BLaER1 treated with 17β-estradiol and CSF1 and Interleukin-3, amounts not matched to agents 10 nM and 100 nM (cell line): Measurements from ENCODE around the gene OLIG3.

Experiments used
- H3K27ac ChIP-seq, 11 experiments: shearing (Covaris generic); formaldehyde crosslinking; 2 replicates each; pipeline ENCODE4 v1.8.1; 2022
- H3K27me3 ChIP-seq, 11 experiments: shearing (Covaris generic); formaldehyde crosslinking; 2 replicates each; pipeline ENCODE4 v1.8.1; 2022
- H3K36me3 ChIP-seq, 11 experiments: shearing (Covaris generic); formaldehyde crosslinking; 2 replicates each; pipeline ENCODE4 v1.8.1; 2022
- H3K4me1 ChIP-seq, 10 experiments: shearing (Covaris generic); formaldehyde crosslinking; 2 replicates each; pipeline ENCODE4 v1.8.1; 2022
- H3K4me2 ChIP-seq, 11 experiments: shearing (Covaris generic); formaldehyde crosslinking; 2 replicates each; pipeline ENCODE4 v1.8.1; 2022
- H3K4me3 ChIP-seq, 10 experiments: shearing (Covaris generic); formaldehyde crosslinking; 2 replicates each; pipeline ENCODE4 v1.8.1; 2022
- H3K9ac ChIP-seq, 11 experiments: shearing (Covaris generic); formaldehyde crosslinking; 2 replicates each; pipeline ENCODE4 v1.8.1; 2022
- H3K9me3 ChIP-seq, 11 experiments: shearing (Covaris generic); formaldehyde crosslinking; replicated peaks in 1 of 11; 2 replicates each; pipeline ENCODE4 v1.8.1; 2022
- H4K20me1 ChIP-seq, 11 experiments: shearing (Covaris generic); formaldehyde crosslinking; 2 replicates each; pipeline ENCODE4 v1.8.1; 2022
- Cebpa-rat ChIP-seq, 11 experiments: shearing (Covaris generic); IDR thresholded peaks; 2 replicates each; pipeline ENCODE4 v1.8.1; 2022

OLIG3 gene

DNA sequence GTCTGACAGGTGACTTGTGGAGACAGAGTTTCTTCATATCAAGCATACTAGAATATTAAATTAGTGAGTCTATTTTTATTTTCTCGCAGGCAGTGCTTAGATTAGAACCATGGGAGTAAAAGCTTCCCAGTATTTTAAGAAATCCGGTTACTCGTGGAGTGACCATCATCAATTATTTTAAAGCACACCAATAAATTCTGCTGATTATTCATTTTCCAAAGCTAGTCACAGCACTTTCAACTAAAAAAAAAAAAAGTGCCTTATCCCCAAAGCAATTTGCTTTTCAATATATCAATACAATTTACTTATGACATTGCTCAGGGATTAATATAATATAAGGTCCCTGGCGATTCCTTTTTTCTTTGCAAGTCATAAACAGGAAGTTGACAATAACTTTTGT, 26.3 kb upstream of the OLIG3 start:
- Histone ChIP-seq H3K9ac (no peak overlapping the region), H3K4me1 (no peaks in the 10 kb centered on the region), H3K36me3 (no peaks in the 10 kb centered on the region), H3K4me2 (no peak overlapping the region), H3K27me3 (no peaks in the 10 kb centered on the region), H4K20me1 (no peaks in the 10 kb centered on the region), H3K27ac (no peak overlapping the region), H3K4me3 (no peak overlapping the region), H3K9me3 (peaks cover 0 to 13% (median 5%) of the 10 kb centered on the region in 11 experiments; a peak in 16 of 22 replicates)
- no peak for TF ChIP-seq Cebpa-rat (IDR thresholded peaks at IDR 0.05)

DNA sequence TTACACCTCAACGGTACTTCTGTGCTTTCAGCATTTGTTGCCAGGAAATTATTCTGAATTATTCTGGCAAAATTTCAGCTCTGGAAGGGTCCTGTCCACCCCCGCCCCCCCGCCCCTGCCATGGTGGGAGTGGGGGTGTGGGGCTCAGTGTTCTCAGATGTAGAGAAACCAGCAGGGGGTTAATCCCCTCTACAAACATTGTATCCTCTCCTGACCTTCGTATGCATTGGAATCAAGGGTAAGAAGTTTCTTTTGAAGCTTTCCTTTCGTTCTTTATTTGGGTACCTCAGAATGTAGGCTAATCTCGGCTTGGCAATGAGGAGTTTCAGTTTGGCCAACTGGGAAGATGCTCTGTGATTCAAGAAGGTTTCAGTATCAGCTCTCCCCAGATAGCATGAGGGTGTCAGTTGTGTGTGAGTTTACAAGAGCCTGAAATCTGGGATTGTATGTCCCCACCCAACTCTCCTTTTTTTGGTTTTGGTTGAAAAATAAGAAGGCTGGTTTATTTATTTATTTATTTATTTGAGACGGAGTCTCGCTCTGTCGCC, 25.5 kb upstream of the OLIG3 start:
- H3K4me3 ChIP-seq = no peak overlapping the region
- H4K20me1 ChIP-seq = no peaks in the 10 kb centered on the region
- TF ChIP-seq Cebpa-rat (IDR thresholded peaks at IDR 0.05) = no peak
- H3K36me3 ChIP-seq = no peaks in the 10 kb centered on the region
- no peak overlapping the region for H3K27ac ChIP-seq
- no peaks in the 10 kb centered on the region for H3K27me3 ChIP-seq
- H3K9me3 ChIP-seq = peaks cover 0 to 6% (median 0%) of the 10 kb centered on the region in 11 experiments; a peak in 1 of 22 replicates
- H3K4me1 ChIP-seq = no peaks in the 10 kb centered on the region
- no peak overlapping the region for H3K9ac ChIP-seq
- H3K4me2 ChIP-seq = no peak overlapping the region

DNA sequence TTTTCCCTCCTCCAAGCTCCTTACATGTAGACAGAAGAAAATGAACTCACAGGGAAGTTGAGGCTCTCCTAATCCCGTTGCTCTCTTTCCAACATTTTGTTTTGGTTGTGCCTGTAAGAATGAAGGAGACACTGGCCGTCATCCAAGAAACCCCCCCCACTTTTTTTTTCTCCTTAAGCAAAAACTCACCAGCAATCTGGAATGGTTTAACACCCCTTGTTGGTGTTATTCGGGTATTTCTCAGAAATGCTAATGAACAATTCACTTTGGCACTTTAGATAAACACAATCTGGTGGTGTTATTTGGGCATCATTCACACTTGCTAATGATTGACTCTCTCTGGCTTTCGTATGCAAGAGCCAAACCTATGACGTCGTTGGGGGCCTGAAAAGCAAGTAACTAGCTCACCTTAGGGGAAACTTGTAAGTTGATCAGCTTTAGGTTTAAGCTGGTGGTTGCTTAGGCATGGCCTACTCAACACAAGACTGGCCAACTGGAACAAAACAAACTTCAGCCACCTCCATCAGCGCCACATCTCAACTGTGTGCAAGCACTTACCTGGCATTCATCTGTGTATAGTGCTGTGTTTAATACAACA, 24.3 kb upstream of the OLIG3 start:
- H3K9me3 ChIP-seq = no peaks in the 10 kb centered on the region
- H3K27me3 ChIP-seq = peaks cover 0 to 3% (median 0%) of the 10 kb centered on the region in 11 experiments; a peak in 1 of 22 replicates
- no peak for TF ChIP-seq Cebpa-rat (IDR thresholded peaks at IDR 0.05)
- H3K4me1 ChIP-seq = peaks cover 0 to 2% (median 0%) of the 10 kb centered on the region in 10 experiments; a peak in 6 of 20 replicates
- no peak overlapping the region for H3K27ac ChIP-seq
- no peak overlapping the region for H3K4me2 ChIP-seq
- H3K4me3 ChIP-seq = no peak overlapping the region
- no peak overlapping the region for H3K9ac ChIP-seq
- H3K36me3 ChIP-seq = no peaks in the 10 kb centered on the region
- H4K20me1 ChIP-seq = no peaks in the 10 kb centered on the region

DNA sequence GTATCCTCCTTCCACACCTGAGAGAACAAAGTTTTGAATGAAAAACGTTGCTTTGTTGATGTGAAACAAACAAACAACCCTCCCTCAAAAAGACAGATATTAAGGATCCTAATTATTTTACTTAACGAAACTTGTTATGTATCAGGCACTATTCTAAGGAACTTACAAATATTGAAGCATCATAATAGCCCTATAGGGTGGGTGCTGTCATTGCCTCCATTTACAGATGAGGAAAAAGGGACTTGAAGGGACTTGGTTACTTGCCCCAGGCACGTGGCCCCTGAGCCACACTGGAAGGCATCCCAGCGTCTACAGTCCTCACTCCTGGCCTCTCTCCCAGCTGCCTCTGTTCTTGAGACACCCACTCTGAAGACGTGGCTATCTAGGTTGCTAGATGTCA, 20.2 kb upstream of the OLIG3 start:
- Histone ChIP-seq H4K20me1 (no peaks in the 10 kb centered on the region), H3K9ac (no peak overlapping the region), H3K36me3 (no peaks in the 10 kb centered on the region), H3K4me1 (peaks cover 0 to 9% (median 3%) of the 10 kb centered on the region in 10 experiments; a peak in 7 of 20 replicates), H3K27me3 (peaks cover 0 to 12% (median 0%) of the 10 kb centered on the region in 11 experiments; a peak in 3 of 22 replicates), H3K4me2 (no peak overlapping the region), H3K9me3 (peaks cover 7 to 25% (median 19%) of the 10 kb centered on the region in 11 experiments), H3K27ac (no peak overlapping the region), H3K4me3 (no peak overlapping the region)
- TF ChIP-seq Cebpa-rat (IDR thresholded peaks at IDR 0.05) = no peak

DNA sequence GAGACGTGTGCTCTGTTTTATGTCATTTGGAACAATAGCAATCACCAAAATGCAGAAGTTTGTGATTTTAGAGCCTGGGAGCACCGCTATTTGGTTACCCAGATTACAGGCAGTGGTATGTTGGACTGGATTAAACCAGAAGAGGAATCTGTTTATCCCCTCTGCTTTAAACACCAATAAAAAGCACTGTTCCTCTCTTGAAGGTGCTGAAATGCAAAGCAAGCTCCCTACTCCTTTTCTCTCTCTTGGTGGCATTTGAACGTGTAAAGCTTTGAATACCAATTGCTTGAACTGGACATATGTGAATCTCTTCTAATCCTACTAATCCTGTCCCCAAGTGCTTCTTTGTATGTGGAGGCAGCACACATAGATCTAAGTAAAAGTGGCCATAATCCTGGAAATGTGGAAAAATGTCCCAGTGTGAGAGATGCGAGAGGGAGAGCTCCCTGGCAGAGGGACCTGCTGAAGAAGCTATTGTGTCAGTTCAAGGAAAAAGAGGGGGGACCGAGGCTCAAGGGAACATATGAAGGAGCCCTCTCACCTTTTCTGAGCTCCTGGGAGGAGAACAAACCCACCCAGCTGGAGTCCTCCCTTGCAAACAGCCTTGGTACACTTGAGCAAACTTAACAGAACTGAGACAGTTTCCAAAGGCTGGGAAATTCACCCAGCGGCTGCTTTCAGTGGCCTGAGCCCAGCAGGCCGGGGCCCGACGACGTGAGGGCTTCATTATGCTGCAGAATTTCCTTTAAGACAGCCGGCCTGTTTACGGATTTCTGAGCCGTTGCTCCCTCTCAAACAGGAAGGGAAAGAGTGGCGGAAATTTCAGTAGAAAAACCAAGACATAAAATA, 18.8 kb upstream of the OLIG3 start:
- no peak for TF ChIP-seq Cebpa-rat (IDR thresholded peaks at IDR 0.05)
- H3K27me3 ChIP-seq = peaks cover 0 to 12% (median 0%) of the 10 kb centered on the region in 11 experiments; a peak in 3 of 22 replicates

DNA sequence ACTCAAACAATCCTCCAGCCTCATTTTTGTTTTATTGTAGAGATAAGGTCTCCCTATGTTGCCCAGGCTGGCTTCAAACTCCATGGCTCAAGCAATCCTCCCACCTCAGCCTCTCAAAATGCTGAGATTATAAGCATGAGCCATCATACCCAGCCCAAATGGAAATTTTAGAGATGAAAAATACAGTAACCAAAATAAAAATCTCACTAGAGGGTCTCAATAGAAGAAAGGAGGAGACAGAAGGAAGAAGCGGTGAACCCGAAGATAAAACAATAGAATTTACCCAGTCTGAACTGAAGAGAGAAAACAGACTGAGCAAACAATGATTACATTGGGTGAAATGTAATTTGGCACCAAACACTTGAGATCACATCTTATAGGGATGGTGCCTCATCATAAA, 16.7 kb upstream of the OLIG3 start:
- Histone ChIP-seq H3K36me3 (no peaks in the 10 kb centered on the region), H3K4me2 (no peak overlapping the region), H4K20me1 (no peaks in the 10 kb centered on the region), H3K4me1 (peaks cover 0 to 9% (median 3%) of the 10 kb centered on the region in 10 experiments; a peak in 7 of 20 replicates), H3K4me3 (no peak overlapping the region), H3K27ac (no peak overlapping the region), H3K27me3 (peaks cover 0 to 12% (median 0%) of the 10 kb centered on the region in 11 experiments; a peak in 3 of 22 replicates), H3K9ac (no peak overlapping the region), H3K9me3 (peaks cover 7 to 29% (median 19%) of the 10 kb centered on the region in 11 experiments)
- TF ChIP-seq Cebpa-rat (IDR thresholded peaks at IDR 0.05) = no peak

More for the DNA sequence above, 18.8 kb upstream of the OLIG3 start:
- Histone ChIP-seq H3K4me2 (peak overlapping the region in 9 of 11 experiments; percentile 9 to 56 (median 47); a peak in 15 of 22 replicates), H3K4me3 (no peak overlapping the region), H3K27ac (no peak overlapping the region), H3K9ac (no peak overlapping the region), H3K9me3 (peaks cover 7 to 26% (median 19%) of the 10 kb centered on the region in 11 experiments), H4K20me1 (no peaks in the 10 kb centered on the region), H3K4me1 (peaks cover 0 to 9% (median 3%) of the 10 kb centered on the region in 10 experiments; a peak in 7 of 20 replicates), H3K36me3 (no peaks in the 10 kb centered on the region)

DNA sequence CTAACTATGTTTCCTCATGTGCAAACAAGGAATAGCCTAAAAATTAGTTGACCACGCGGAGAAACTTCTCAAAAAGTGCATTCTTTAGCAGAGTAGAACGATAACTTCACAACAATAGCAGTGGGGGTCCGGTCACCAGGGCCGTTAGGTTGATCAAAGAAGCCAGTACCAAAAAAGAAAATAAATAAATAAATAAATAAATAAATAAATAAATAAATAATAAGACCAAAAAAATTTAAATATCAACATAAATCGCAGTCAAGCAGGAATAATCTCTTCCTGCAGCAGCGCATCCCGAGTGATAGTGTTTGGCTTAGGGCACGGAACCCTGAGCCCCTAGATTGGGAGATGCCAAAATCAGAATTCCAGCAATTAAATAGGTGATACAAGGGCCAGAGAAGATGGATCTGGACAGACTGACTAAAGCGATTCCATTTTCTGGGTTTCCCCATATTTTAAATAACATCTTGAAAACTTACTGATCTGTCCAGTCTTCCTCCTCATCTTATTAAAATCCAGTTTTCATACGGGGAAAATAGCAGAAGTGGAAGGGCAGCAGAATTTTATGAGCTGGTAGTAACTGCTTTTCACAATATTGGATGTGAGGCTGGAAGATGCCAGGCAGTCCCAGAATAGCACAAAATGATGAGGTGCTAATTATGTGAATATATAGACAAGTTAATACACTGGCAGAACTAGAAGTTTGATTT, 4.4 kb upstream of the OLIG3 start:
- Histone ChIP-seq H3K36me3 (no peaks in the 10 kb centered on the region; a peak in 1 of 22 replicates), H3K4me2 (no peak overlapping the region), H3K9ac (no peak overlapping the region), H3K4me3 (no peak overlapping the region), H3K9me3 (peaks cover 43 to 47% (median 45%) of the 10 kb centered on the region in 11 experiments), H3K4me1 (no peaks in the 10 kb centered on the region), H3K27ac (no peak overlapping the region), H3K27me3 (peaks cover 2 to 22% (median 12%) of the 10 kb centered on the region in 11 experiments; a peak in 18 of 22 replicates), H4K20me1 (no peaks in the 10 kb centered on the region)
- TF ChIP-seq Cebpa-rat (IDR thresholded peaks at IDR 0.05) = no peak

DNA sequence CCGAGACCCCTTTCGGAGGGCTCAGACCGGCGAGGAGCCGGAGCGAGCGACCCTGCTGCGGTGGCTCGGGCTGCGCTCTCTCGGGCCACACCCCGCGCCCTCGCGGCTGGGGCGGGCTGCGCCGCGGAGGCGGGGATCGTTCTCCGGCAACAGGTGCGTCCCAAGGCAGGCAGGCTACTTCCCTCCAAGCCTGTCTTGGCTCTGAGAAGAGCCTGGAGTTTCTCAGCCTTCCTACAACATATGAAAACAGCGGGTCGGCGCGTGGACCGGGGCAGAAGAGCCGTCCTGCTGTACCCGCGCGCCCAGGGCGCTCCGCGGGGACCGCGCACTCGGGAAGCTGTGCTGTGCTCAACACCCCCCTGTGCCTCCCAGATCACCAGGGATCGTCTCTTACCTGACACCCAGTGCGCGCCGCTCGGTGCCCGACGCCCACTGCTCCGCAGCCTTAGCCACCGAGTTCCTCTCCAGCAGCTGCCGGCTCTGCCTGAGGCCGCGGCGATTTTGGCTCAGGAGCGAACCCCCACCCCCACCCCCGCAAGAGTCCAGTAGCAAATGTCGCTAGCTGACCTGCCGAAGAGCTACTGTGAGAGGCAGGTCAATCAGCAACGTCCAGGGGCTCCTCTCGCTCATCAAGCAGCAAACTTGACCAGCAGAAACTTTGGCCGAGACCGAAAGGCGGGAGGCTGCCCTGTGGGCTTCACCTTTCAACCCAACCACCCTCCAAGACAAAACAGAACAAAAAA, 3.7 kb upstream of the OLIG3 start:
- Histone ChIP-seq H3K4me2 (no peak overlapping the region), H3K9me3 (peaks cover 50 to 54% (median 53%) of the 10 kb centered on the region in 11 experiments), H3K27me3 (peaks cover 10 to 29% (median 19%) of the 10 kb centered on the region in 11 experiments), H3K27ac (no peak overlapping the region), H3K9ac (no peak overlapping the region), H3K4me3 (no peak overlapping the region), H3K4me1 (no peaks in the 10 kb centered on the region), H4K20me1 (no peaks in the 10 kb centered on the region), H3K36me3 (no peaks in the 10 kb centered on the region; a peak in 2 of 22 replicates)
- TF ChIP-seq Cebpa-rat (IDR thresholded peaks at IDR 0.05) = no peak
